Type B pancreatic cell (in vitro differentiated cells): Measurements from ENCODE around the gene PLD1. TPM values are rescaled to one million over a fixed set of nuclear protein-coding genes. Genes with fewer than 3 reads are reported as not detected.

ENCODE experiments used
- DNase-seq: peaks from one replicate; pipeline ENCODE4 v3.0.0; 2021; ENCODE audit warnings: mixed read lengths; ENCODE audit not compliant: unreplicated experiment; ENCODE audit errors: extremely low spot score
- H3K27ac Mint-ChIP-seq: 2 replicates; pipeline ENCODE4 v1.8.0; 2021; ENCODE audit warnings: mild to moderate bottlenecking, mixed read lengths
- H3K27me3 Mint-ChIP-seq: 2 replicates; pipeline ENCODE4 v1.8.0; 2021; ENCODE audit warnings: mixed read lengths
- H3K36me3 Mint-ChIP-seq: 2 replicates; pipeline ENCODE4 v1.8.0; 2021; ENCODE audit warnings: mixed read lengths
- H3K4me1 Mint-ChIP-seq: one replicate; pipeline ENCODE4 v1.8.0; 2021; ENCODE audit warnings: mixed read lengths; ENCODE audit not compliant: unreplicated experiment
- H3K4me3 Mint-ChIP-seq: 2 replicates; pipeline ENCODE4 v1.8.0; 2021; ENCODE audit warnings: mild to moderate bottlenecking, mixed read lengths
- H3K9me3 Mint-ChIP-seq: 2 replicates; pipeline ENCODE4 v1.8.0; 2021; ENCODE audit warnings: mixed read lengths
- total RNA-seq: library from RNA; stranded (reverse); gene quantifications from 2 replicates; pipeline ENCODE4 v1.2.1, GENCODE V29; 2021; ENCODE audit warnings: low replicate concordance
- TF ChIP-seq, protein P1 (sequence below): fragments of 200-600 bp; sonication (generic); conservative IDR thresholded peaks from 2 replicates; pipeline ENCODE4 v1.5.0; 2021; ENCODE audit warnings: antibody characterized with exemption, mild to moderate bottlenecking

The PLD1 gene
- total RNA-seq, 1 donor from 2014 or later = 33.3 TPM

DNA sequence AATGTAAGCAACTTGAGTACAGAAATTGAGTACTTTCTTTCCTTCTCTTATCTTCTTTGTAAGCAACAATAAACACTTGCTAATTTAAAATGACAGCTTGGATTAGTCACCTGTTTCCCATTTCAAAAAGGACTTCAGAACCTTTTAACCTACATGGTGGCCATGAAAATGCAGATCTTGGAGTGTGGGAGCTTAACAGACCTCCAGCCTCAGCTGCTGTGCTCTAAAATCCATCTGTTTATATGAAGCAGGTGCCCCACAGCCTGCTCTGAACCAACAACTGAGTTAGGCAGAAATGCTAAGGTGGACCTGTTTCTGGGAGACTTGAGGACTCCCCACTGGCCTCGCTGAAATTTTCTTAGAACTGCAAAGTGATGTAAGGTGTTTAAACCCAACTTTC lies 259.0 kb downstream of the PLD1 start:
- Mint-ChIP-seq H3K9me3 (peaks cover 5% of the 10 kb centered on the region), H3K27ac (no peak overlapping the region), H3K36me3 (no peaks in the 10 kb centered on the region), H3K27me3 (no peaks in the 10 kb centered on the region), H3K4me1 (peaks cover 12% of the 10 kb centered on the region), H3K4me3 (no peak overlapping the region)
- TF ChIP-seq, protein P1, sequence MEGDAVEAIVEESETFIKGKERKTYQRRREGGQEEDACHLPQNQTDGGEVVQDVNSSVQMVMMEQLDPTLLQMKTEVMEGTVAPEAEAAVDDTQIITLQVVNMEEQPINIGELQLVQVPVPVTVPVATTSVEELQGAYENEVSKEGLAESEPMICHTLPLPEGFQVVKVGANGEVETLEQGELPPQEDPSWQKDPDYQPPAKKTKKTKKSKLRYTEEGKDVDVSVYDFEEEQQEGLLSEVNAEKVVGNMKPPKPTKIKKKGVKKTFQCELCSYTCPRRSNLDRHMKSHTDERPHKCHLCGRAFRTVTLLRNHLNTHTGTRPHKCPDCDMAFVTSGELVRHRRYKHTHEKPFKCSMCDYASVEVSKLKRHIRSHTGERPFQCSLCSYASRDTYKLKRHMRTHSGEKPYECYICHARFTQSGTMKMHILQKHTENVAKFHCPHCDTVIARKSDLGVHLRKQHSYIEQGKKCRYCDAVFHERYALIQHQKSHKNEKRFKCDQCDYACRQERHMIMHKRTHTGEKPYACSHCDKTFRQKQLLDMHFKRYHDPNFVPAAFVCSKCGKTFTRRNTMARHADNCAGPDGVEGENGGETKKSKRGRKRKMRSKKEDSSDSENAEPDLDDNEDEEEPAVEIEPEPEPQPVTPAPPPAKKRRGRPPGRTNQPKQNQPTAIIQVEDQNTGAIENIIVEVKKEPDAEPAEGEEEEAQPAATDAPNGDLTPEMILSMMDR = no peak
- DNase-seq = no peak

Other genes with a start within 250 kb of the PLD1 start
- not detected in 2 replicates for gene TMEM212, start 32.9 kb upstream of the PLD1 start, total RNA-seq
- 67.9 and 79.2 TPM in 2 replicates for gene FNDC3B, start 229.1 kb upstream of the PLD1 start, total RNA-seq